Lower leg skin (tissue), 3 donors: ENCODE measurements around the gene PLXDC2.

Source experiments
- CTCF ChIP-seq, 3 donors: fragments of 450-650 bp; IDR thresholded peaks; one replicate each; pipeline ENCODE4 v1.5.1; 2016; ENCODE audit warnings: antibody characterized with exemption in 3 of 3, mild to moderate bottlenecking in 3 of 3, moderate library complexity in 2 of 3
- POLR2A ChIP-seq, 2 donors: fragments of 450-650 bp; IDR thresholded peaks; one replicate each; pipeline ENCODE4 v1.6.1; 2016 to 2017; ENCODE audit warnings: antibody characterized with exemption in 2 of 2, mild to moderate bottlenecking in 1 of 2, moderate library complexity in 1 of 2

DNA sequence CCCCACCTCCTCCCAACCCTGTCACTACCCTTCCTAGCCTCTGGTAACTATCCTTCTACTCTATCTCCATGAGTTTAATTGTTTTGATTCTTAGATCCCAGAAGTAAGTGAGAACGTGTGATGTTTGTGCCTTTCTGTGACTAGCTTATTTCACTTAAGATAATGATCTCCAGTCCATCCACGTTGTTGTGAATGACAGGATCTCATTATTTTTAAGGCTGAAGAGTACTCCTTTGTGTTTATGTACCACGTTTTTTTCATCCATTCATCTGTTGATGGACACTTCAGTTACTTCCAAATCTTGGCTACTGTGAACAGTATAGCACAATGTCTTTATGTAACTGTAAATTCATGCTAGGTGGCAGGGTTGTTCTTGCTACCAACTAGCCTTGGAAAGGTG lies 461.6 kb downstream of the PLXDC2 start:
- no peak for TF ChIP-seq POLR2A (IDR thresholded peaks at IDR 0.05)
- TF ChIP-seq CTCF (IDR thresholded peaks at IDR 0.05): no peak
